GM18951 (cell line): Measurements from ENCODE around the gene CD99.
"Not testable (repeated sequence)": the region's sequence is repeated elsewhere in the genome, so short reads cannot be mapped to it uniquely, and the experiment has no call there.

Experiments used
- POLR2A ChIP-seq: IDR thresholded peaks from 4 replicates; pipeline ENCODE4 v1.6.1; 2011; ENCODE audit warnings: mild to moderate bottlenecking; ENCODE audit not compliant: insufficient read length, insufficient read depth; ENCODE audit errors: extremely low read depth
- in situ Hi-C: fragments of 300-500 bp; cut with MboI; formaldehyde crosslinking; loops from one replicate; pipeline ENCODE4 v1.12.0; 2022; ENCODE audit warnings: low sequenced_read_pairs, mixed read lengths, inconsistent platforms; ENCODE audit not compliant: unreplicated experiment

The CD99 gene

GRCh38 chrX:2711441-2711840 is 20.3 kb downstream of the CD99 start:
- no peak for TF ChIP-seq POLR2A
- in situ Hi-C loops: no loop called here

- in situ Hi-C loops: no loop called here
- no peak for TF ChIP-seq POLR2A
Measured at GRCh38 chrX:2712428-2712827, 21.3 kb downstream of the CD99 start.

GRCh38 chrX:2712890-2713840 is 22.1 kb downstream of the CD99 start:
- in situ Hi-C loops: no loop called here
- no peak for TF ChIP-seq POLR2A

GRCh38 chrX:2714551-2714950 is 23.5 kb downstream of the CD99 start:
- TF ChIP-seq POLR2A: no peak
- in situ Hi-C loops: no loop called here

- no peak for TF ChIP-seq POLR2A
- in situ Hi-C loops: no loop called here
Measured at GRCh38 chrX:2715066-2715600, 24.0 kb downstream of the CD99 start.

GRCh38 chrX:2717312-2717711 is 26.2 kb downstream of the CD99 start:
- no peak for TF ChIP-seq POLR2A
- in situ Hi-C loops: no loop called here

GRCh38 chrX:2718821-2719220 is 27.7 kb downstream of the CD99 start:
- TF ChIP-seq POLR2A: no peak
- in situ Hi-C loops: no loop called here

- TF ChIP-seq POLR2A: no peak
- in situ Hi-C loops: no loop called here
Measured at GRCh38 chrX:2719774-2720447, 28.8 kb downstream of the CD99 start.

- in situ Hi-C loops: no loop called here
- no peak for TF ChIP-seq POLR2A
Measured at GRCh38 chrX:2723286-2723879, 32.3 kb downstream of the CD99 start.

GRCh38 chrX:2727264-2727663 is 36.2 kb downstream of the CD99 start:
- in situ Hi-C loops: not testable (repeated sequence)

GRCh38 chrX:2732076-2732475 is 41.0 kb downstream of the CD99 start:
- in situ Hi-C loops: no loop called here
- no peak for TF ChIP-seq POLR2A

- in situ Hi-C loops: no loop called here
- TF ChIP-seq POLR2A: no peak
Measured at GRCh38 chrX:2732649-2733048, 41.6 kb downstream of the CD99 start.

GRCh38 chrX:2733286-2733685 is 42.2 kb downstream of the CD99 start:
- no peak for TF ChIP-seq POLR2A
- in situ Hi-C loops: no loop called here
